NCI-H2171 treated with DMSO at 0.1 percent for 48 hours (cell line): Measurements from ENCODE around the gene NDUFV1.
"Not testable (repeated sequence)": the region's sequence is repeated elsewhere in the genome, so short reads cannot be mapped to it uniquely, and the experiment has no call there.

Experiments used
- DNase-seq: peaks from one replicate; lab custom pipeline; 2025; lab: John Stamatoyannopoulos, UW

Gene NDUFV1

GRCh38 chr11:67657300-67657699, 50.6 kb downstream of the NDUFV1 start:
- no peak for DNase-seq

GRCh38 chr11:67659651-67660165, 53.0 kb downstream of the NDUFV1 start:
- not testable (repeated sequence) for DNase-seq

GRCh38 chr11:67660752-67661151, 54.0 kb downstream of the NDUFV1 start:
- not testable (repeated sequence) for DNase-seq
